Measurements from ENCODE around the gene HTATIP2.
"Not testable (repeated sequence)": the region's sequence is repeated elsewhere in the genome, so short reads cannot be mapped to it uniquely, and the experiment has no call there.

Gene HTATIP2

DNA sequence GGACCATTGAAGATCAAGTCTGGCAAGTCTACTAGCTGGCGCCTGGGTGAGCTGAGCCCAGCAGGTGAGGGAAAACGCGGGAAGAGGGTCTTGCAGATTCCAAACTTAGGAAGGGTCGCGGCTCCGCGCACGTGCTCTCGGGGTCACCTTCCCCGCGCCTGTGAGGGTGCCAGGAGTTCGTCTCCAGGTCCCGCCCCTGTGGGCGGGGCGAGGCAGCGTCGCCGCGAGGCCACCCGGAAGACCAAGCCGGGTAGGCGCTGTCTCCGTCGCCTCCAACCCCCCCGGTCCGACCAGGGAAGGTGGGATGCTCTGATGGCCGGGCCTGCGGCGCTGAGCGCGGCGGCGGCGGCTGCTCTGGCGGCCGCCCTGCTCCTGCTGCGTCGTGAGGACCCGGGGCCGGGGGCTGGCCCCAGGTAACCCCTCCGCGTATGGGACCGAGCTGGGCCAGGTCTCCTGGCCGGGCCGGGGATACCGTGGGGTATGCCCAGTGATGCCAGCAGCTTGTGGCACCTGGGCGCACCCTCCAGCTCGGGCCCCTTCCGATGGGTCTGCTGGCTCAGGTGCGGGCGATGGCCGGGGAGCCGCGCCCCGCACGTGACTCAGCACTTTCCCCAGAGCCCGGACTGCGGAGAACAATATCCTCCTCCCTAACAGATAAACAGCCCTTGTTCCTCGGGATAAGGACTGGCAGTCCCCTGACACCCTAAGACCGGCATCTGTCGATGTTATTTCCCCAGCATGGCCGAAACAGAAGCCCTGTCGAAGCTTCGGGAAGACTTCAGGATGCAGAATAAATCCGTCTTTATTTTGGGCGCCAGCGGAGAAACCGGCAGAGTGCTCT is at the start of gene HTATIP2:
Gene HTATIP2, plus strand, starts transcription at position 215 of the 841 bp plus-strand sequence. Its CDS starts 524 bp downstream, at position 739.
- DNase-seq (ENCODE audit: low read depth, low spot score): no peak

DNA sequence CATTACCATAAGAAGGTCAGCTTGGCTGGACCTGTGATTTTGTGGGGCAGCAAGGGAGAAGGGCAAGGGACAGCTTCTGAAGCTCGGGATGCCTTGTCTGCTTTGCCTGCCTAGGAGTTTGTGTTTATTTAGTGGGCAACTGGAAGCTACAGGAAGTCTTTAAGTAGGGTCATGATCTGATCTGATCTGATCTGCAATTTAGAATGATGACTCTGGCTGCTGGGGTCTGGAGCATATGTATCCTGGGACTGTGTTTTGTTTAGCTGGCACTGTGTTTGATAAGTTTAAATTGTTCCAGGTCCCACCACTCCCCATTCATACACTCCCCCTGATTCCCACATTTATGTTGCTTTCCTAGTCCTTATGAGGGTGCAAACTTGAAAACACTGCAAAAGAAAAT is 47.7 kb upstream of the HTATIP2 start:
- no peak for DNase-seq (ENCODE audit: low read depth, low spot score)

DNA sequence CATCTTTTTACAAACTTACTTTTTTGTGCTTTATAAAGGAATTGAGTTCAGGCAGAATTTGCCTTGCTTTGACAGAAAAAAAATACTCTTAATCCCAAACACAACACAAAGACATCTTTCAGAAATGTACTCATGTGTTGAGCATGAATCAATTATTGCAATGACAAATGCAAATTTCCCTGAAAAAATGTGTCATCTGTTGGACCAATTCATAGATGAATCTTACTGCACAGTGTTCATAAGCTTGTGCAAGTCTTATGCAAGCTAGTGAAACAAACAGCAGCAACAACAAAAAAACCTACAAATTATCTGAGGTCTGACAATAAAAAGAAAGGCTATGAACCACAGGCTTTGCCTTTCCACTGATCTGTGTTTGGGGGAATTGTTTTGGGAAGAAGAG is 42.3 kb upstream of the HTATIP2 start:
- DNase-seq (ENCODE audit: low read depth, low spot score): no peak

DNA sequence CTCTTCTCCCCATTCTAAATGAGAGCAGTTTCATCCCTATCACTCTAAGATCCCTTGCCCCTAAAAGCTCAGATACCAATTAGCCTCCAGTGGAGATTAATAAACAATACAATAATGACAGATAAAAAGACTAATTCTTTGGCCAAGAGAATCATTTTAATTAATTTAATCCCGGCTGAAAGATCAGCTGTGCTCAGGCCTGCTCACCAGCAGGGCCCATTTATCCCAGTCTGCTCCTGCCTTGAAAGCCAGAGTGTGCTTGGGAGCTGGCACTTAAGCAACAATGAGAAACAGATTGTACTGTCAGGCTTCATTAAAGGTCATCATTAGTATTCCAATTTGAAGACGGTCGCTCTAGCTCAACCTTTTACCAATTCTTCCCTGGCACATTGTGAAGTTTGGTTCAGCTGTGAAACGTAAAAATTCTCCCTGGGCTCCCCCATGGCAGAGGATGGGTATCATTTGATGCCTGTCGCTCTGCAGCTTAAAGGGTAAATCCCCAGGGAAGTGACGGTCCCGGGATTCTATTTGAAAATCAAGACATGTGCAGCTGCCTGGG is 36.1 kb upstream of the HTATIP2 start:
- no peak for DNase-seq (ENCODE audit: low read depth, low spot score)

DNA sequence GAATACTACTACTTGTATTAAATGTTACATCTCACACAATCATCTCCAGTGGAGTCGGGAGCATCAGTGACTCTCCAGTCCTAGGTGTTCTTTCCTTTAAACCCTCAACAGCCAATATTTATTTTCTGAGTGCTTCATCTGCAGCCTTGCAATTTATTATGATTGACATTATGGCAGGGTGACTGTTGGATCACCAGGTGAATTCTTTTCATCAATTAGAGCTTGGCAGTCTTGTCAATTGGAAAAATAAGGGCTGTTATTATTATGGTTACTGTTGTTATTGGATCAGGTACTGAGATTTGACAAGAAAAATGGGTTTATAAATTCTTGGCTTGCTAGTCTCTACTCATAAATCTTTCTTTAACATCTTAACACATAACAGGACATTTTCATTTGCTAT is 27.5 kb upstream of the HTATIP2 start:
- DNase-seq (ENCODE audit: low read depth, low spot score): no peak

DNA sequence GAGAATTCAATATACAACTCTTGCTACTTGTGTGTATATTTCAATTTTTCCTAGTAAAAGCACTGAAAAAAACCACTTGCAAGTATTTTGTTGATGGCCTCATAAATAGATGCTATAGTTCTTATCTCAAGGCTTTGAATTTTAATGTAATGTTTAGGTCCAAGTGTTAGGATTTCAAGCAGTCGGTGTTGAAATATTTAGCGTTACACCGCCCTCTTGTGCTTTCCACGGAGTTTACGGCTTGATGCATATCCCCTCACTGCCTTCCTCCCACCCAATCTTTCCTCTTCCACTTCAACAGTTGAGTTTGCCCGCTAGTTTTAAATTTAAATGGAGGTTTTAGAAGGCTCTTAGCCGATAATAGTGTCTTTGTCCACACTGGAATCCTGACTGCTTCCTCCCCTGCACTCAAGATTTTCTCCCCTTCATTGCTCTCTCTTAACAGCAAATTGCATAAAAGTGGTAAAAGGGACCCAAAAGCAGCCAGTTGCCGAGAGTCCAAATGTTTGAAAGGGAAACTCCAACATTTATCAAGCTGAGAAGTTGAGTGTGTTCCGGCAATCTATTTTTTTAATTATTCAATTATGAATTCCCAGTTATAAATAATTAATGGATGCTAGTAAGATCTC is 25.9 kb upstream of the HTATIP2 start:
- no peak for DNase-seq (ENCODE audit: low read depth, low spot score)

DNA sequence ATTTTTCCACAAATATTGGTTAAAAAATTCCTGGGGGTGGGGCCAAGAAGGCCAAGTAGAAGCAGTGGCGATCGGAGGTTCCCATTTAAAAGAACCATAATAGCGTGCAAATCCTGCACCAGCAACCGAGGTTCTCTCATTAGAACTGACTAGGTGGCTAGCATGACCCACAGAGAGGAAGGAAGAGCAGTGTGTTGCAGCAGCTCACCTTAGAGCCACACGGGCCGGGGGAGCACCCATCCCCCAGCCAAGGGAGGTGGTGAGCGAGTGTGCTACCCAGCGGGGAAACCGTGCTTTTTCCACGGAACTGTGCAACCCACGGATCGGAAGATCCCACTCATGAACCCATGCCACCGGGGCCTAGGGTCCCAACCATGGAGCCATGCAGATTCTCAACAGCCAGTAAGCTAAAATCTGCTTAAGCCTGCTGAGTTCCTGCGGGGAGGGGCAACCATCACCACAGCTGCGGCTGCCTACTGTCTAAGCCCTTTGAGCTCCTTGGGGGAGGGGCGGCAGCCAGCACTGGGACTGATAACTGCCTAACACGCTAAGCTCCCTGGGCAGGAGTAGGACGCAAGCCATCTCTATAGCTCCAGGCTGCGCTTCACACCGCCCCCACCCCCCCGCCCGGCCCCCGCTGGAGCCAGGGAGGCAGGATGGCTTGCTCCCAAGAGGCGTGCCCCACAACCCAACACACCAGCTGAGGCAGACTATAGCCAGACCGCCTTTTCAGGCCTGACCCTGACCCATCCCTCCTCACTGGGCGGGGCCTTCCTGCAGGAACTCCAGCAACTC is 21.0 kb upstream of the HTATIP2 start:
- DNase-seq (ENCODE audit: low read depth, low spot score): no peak

DNA sequence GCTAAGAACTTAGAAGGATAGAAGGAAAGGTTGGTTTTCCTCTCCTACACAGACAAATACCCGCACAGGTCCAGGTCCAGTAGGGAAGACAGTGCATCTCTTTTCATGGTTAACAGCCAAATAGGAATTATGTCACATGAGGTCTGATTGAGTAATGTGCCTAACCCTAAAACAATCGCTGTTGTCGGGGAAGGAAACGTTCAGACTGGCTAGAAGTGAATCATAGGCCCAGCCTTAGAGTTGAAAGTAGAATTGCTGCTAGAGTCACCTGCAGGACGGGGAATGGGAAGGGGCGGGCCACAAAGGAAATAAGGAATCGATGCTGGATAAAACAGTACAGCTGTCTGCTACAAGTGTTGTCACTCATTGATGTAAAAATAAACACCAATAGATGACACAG is 12.4 kb upstream of the HTATIP2 start:
- no peak for DNase-seq (ENCODE audit: low read depth, low spot score)

DNA sequence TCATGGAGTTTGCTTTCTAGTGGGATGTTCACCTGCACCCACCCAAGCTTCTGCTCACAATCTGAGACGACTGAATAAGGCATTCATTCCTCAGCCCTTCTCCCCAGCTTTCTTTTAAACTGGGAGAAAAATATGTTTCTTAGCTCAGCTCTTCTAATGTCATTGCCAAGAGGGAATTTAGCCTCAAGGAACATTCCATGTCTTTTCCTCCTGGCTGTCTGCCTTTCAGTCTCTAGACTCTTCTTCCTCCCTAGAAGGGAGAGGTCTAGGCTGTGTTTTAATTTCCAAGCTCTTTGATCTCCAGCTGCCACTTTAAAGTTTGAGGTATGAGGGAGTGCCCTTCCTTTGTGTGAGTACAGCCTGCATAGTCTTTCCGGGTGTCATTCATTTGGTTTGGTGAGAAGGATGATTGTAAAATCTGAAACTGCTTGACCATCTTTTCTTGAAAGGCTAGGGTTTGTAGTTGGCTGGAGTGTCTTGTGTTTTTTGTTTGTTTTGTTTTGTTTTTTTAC is 11.7 kb upstream of the HTATIP2 start:
- DNase-seq (ENCODE audit: low read depth, low spot score): no peak

DNA sequence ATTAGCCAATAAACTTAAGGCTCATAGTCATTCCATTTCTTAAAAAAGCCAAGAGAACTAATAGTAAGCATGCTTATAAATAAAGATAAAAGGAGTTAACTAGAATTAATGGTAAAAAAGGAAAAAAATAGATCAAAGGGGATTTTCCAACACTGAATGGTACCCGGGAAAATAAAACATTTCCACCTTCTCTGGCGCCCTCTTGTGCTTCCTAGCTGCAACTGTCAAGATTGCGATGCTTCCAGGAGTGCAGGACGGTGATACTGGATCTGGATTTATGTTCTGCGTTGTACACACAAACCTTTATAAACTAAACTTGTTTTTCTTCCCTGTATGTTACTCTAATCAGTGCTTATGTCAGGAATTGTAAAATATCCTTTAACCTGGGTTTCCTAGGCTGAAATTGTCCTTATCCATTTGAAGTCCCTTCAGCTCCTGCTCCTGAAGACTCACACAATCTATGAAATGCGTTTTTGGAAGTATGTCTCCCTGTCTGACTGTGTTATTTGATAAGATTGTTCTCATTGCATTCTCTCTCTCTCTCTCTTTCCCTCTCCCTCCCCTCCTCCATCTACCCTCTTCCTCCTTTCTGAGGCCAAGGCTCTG is 9.6 kb upstream of the HTATIP2 start:
- no peak for DNase-seq (ENCODE audit: low read depth, low spot score)

DNA sequence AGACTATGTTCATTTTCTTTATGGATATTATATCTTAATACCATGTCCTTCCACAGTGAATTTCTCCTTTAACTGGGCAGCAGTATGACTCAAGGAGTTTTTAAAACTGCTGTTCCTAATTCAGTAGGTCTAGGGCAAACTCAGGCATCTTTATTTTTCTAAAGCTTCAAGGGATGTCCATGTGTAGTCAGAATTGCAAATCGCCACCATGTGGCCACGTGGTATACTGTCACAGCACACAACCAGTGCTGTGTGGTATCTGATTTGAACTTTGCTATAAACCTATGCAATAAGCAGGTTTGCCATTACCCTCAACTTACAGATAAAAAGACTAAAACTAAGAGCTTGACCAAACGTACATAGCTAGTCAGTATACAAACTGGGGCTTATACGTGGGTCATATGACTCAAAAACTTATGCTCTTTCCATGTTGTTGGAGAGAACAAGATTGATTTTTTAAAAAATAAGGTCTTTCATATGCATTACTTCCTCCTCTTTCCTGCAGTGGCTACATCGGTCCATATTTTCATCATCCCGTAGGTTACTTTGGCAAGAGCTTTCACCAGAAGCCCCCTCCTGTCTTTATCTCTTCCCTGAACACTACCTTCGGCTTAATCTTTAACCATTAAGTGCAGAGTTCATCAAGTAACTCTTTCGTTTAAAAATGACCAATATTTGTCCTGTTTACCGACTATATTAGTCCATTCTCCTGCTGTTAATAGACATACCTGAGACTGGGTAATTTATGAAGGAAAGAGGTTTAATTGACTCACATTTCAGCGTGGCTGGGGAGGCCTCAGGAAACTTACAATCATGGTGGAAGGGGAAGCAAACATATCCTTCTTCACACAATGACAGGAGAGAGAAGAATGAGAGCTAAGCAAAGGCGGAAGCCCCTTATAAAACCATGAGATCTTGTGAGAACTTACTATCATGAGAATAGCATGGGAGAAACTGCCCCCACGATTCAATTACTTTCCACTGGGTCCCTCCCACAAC is 8.0 kb upstream of the HTATIP2 start:
- DNase-seq (ENCODE audit: low read depth, low spot score): no peak

DNA sequence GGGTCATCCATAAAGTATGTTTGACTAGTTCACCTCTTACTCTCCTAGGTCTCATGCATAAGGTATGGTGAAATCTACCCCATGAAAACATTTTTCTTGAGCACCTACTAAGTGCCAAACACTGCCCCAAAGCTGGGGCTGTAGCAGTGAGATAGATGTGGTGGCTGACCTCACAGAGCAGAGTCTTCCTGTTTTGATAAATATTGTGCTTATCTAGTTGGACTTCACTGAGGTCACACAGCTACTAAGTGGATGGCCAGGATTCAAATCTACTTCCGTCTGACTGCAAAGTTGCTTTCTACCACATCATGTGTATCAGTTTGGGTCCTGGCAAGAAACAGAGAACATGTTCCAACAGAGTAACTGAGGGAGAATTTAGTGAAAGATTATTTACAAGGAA is 6.4 kb upstream of the HTATIP2 start:
- DNase-seq (ENCODE audit: low read depth, low spot score): no peak

DNA sequence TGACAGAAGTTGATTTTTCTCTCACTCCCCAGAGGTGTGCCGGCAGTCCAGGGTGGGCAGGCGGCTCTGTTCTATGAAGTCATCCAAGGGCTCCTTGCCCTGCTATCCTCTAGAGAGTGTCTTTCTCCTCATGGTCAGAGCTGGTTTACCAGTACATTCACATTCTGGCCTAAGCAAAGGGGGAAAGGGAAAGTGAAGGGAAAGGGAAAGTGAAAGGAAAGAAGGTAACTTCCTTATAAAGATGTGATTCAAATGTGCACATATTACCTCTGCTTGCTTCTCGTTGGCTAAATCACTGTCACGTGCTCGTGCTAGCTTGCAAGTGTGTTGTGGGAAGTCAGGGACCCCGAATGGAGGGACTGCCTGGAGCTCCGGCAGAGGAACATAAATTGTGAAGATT is 2.9 kb upstream of the HTATIP2 start:
- no peak for DNase-seq (ENCODE audit: low read depth, low spot score)

DNA sequence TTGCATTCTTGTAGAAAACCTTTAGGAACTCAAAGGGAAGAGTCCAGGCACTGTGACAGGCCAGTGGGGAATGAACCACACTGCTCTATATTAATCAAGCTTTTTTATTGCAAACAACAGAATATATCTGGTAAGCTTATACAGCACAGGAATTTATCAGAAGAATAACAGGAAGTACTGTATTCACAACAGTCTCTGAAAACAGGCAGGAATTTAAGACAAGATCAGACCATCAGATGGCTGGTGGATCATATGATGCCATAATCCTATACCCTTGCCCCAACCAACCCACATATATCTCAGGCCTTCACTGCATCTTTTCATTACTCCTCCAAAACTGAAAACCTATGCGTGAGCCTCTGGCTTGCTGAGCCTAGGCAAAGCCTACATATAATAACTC is 1.0 kb upstream of the HTATIP2 start:
- no peak for DNase-seq (ENCODE audit: low read depth, low spot score)

DNA sequence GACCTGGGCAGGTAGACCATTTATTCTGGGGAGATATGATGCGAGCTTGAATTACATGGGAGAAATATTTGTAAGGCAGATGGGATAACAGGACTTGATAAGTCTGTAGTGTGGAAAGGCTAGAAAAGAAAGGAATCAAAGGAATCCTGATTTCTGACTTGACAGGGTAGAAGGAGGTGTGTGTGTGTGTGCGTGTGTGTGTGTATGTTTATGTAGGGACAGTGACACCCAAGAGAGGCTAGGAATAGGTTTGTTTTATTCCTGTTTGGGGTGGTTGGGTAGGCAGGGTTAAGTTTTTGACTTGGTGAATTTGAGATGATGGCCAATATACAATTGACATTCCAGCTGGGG is 390 bp upstream of the HTATIP2 start:
- DNase-seq (ENCODE audit: low read depth, low spot score): no peak

DNA sequence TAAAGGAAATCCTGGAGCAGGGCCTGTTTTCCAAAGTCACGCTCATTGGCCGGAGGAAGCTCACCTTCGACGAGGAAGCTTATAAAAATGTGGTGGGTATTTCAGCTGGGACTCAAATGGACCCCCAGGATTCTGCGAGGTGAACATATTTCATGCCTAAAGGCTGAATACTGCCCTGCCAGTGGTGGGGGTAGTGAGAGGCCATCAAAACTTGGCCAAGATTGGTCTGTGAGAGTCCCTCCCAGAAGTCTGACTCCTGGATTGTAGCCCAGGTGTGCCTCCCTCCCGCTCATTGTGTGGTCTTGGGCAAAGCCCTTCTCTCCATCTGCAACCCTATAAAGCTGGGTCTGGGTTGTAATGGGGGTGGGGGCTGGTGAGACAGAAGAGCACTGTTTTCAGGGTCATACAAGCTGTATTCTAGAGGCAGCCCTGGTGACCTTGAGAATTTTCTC is 853 bp downstream of the HTATIP2 start:
- DNase-seq (ENCODE audit: low read depth, low spot score): no peak

DNA sequence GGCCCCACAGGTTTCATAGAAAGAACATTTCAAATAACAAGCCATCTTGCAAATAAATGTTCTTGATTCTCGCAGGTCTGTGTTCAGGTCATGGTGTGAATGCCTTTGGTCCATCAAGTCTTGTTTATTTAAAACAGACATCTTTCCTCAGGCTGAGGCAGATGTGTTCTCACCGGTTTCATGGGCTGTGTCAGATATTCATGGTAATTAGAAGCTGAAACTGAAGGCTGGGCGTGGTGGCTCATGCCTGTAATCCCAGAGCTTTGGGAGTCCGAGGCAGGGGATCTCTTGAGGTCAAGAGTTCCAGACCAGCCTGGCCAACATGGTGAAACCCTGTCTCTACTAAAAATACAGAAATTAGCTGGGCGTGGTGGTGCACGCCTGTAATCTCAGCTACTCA is 2.0 kb downstream of the HTATIP2 start:
- not testable (repeated sequence) for DNase-seq (ENCODE audit: low read depth, low spot score)

DNA sequence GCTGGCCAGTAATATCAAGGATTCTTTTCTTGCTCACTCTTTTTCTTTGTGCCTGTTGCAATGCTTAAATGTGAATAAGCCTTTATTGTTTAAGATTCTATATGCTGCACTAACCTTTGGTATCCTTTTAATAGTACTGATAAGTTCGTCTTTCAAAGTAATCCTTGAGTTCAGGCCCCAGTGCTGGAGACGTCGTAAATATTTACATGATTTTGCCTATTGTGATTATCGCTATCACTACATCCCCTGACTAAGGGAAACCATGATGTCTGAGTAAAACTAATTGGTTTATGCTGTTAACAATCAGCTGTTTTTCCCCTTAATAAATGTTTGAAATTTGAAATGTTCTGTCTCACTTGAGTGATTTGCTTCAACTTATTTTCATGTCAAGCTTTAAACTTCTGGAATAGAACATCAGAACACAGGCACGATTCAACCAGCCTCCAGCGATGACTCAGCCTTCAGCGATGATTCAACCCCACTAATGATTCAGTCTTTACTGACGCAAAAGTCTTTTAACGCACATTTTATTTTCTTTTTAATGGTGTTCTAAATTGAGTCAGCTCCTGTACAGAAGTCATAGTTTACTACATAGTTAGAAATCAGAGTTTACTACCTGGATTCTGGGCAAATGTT is 3.9 kb downstream of the HTATIP2 start:
- DNase-seq (ENCODE audit: low read depth, low spot score): peak; percentile 50

DNA sequence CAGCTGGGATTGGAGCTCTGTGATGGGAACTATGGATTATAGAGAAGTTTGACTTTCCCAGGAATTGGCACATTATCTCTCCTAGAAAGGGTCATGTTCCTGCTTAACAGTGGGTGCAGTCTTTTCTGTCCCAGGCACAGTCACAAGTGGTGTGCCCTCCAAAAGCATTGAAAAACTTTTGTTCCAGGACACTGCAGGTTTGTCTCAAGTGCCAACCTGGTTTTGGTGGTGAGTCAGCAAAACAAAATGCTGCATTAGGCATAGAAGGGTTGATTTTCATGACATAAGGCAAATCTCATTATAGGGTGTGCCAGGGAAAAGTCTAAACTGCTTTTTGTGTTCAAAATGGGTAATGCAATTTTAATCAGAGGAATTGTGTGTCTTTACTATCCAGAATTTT is 4.9 kb downstream of the HTATIP2 start:
- no peak for DNase-seq (ENCODE audit: low read depth, low spot score)

DNA sequence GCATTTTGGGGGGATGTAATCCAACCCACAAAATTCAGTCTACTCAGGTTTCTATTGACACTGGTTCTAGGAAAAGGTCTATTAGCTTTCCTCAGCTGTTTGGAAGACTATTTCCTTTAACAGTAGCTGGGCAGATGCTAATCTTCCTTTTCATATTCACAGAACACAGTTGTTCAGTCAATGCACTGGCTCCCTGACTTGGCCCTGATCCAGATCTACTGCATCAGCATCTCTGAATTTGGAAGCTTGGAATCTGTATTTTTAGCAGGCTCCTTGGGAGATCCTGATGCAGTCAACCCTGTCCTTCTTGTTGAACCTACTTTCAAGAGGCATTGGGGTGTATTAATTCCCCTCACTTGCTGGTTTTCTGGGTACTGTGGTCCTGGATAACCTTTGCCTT is 6.3 kb downstream of the HTATIP2 start:
- DNase-seq (ENCODE audit: low read depth, low spot score): no peak
